Testis (tissue), 2 donors: ENCODE results near the gene GLRX5.

ENCODE experiments used
- CTCF ChIP-seq, 3 experiments: fragments of 450-650 bp in 2 of 3; fragments of 200-600 bp in 1 of 3; sonication (generic) in 1 of 3; IDR thresholded peaks; one replicate each; pipeline ENCODE4 v1.5.1; 2016 to 2019; ENCODE audit warnings: antibody characterized with exemption in 3 of 3, mild to moderate bottlenecking in 2 of 3, moderate library complexity in 1 of 3
- POLR2A ChIP-seq: fragments of 450-650 bp; IDR thresholded peaks from one replicate; pipeline ENCODE4 v1.6.1; 2017; ENCODE audit warnings: antibody characterized with exemption, mild to moderate bottlenecking, moderate library complexity

DNA sequence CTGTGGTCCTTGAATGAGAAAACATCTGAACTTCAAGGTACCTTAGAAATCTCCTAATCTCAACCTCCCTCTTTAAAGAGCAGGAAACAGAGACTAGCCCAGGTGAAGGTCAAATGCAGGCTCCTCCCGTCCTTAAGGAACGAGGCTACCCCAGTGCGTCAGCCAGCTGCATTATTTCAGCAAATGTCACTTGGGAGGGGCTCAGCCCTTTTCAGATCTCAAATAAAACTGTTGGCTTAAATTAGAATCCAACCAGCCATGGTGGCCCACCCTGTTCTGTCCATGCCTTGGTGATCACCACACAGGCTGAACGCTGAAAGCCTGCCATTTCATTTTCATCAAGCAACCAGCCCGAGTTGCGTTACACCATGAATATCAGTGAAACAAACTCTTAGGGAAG is 25.4 kb upstream of the GLRX5 start:
- no peak for TF ChIP-seq POLR2A
- TF ChIP-seq CTCF (IDR thresholded peaks at IDR 0.05) = no peak
